Stimulated activated CD8-positive, alpha-beta memory T cell treated with anti-CD3 and anti-CD28 coated beads, Interleukin-15, amount 100 ng/mL, for 4 hours (primary cell): ENCODE data around the gene TSNAXIP1.

ENCODE experiments used
- DNase-seq, 2 donors: peaks; one replicate each; pipeline ENCODE4 v3.0.0-alpha.2; 2020; ENCODE audit warnings: low read depth in 2 of 2

Gene TSNAXIP1, protein sequence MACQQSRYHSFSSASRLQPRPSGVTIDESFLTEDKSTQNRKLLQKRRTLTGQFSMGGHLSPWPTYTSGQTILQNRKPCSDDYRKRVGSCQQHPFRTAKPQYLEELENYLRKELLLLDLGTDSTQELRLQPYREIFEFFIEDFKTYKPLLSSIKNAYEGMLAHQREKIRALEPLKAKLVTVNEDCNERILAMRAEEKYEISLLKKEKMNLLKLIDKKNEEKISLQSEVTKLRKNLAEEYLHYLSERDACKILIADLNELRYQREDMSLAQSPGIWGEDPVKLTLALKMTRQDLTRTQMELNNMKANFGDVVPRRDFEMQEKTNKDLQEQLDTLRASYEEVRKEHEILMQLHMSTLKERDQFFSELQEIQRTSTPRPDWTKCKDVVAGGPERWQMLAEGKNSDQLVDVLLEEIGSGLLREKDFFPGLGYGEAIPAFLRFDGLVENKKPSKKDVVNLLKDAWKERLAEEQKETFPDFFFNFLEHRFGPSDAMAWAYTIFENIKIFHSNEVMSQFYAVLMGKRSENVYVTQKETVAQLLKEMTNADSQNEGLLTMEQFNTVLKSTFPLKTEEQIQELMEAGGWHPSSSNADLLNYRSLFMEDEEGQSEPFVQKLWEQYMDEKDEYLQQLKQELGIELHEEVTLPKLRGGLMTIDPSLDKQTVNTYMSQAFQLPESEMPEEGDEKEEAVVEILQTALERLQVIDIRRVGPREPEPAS

DNA sequence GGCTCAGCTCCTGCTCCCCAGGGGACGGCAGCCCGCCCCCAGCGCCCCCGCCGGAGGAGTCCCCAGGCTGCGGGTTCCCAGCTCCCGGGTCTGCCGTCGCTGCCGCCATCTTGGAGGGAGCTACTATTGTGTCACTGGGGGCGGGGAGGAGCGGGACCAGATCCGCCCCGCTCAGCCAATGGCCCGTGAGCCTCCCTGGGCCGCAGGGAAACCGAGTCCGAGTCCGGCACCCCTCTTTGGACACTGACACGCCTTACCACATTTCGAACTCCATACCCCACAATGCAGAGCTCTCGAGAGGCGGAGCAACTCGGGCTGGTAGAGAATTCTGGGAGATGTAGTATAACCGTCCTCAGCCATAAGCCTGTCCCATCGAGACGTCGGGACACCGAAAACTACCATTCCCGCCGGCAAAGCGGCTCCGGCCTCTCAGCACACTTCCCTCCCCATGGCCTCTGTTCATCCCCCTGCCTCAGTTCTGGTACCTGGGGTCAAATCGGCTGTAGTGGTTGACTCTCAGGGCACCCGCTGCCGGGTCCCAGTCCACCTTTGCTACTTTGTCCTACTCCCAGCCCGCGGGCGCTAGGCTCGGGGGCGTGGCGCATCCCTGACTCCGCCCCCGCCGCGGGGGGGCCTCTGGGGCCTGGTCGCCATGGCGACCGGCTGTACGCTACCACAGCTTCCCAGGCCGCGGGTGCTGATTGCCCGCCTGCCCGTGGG is at the start of gene TSNAXIP1, which contains the start of gene RANBP10:
TSNAXIP1 (plus strand) TSS at position 462 of the 720 bp plus-strand sequence. CDS start 261 bp downstream, outside the sequence.
RANBP10 (minus strand) TSS at position 133 of the 720 bp plus-strand sequence; CDS start at position 109, 24 bp downstream.
- peak; percentile 90 to 95 for DNase-seq

- no peak for DNase-seq
These were observed 48.7 kb upstream of the TSNAXIP1 start for GRCh38 chr16:67758006-67758405.

- no peak for DNase-seq
These were observed 47.7 kb upstream of the TSNAXIP1 start for GRCh38 chr16:67758966-67759365.

GRCh38 chr16:67760206-67760955 is 46.3 kb upstream of the TSNAXIP1 start:
- no peak for DNase-seq

DNA sequence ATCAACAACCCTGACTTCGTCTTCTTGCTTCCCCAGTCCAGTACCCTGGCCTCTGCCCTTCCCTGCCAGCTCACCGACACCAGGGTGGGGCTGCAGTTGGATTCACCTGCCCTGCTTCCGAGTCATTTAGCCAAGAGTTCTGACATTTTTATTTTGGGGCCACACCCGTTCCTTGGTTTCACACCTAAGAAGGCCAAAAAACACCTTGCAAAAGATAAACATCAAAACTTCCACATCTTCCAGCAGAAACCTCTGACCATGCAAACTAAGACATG is 45.8 kb upstream of the TSNAXIP1 start:
- no peak for DNase-seq

DNA sequence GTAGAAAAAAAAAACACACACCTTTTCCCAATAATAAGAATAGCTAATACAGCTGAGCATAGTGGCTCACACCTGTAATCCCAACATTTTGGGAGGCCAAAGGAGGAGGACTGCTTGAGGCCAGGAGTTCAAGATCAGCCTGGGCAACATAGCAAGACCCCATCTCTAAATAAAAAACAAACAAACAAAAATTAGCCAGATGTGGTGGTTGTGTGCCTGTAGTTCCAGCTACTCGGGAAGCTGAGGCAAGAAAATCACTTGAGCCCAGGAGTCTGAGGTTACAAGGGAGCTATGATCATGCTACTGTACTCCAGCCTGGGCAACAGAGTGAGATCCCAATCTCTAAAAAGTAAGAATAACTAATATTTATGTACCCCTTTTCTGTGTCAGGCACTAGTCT is 44.8 kb upstream of the TSNAXIP1 start:
- DNase-seq, result no peak

- DNase-seq, result no peak
These were observed 44.3 kb upstream of the TSNAXIP1 start for GRCh38 chr16:67762385-67762784.

- DNase-seq, result no peak
These were observed 43.6 kb upstream of the TSNAXIP1 start for GRCh38 chr16:67763066-67763465.

DNA sequence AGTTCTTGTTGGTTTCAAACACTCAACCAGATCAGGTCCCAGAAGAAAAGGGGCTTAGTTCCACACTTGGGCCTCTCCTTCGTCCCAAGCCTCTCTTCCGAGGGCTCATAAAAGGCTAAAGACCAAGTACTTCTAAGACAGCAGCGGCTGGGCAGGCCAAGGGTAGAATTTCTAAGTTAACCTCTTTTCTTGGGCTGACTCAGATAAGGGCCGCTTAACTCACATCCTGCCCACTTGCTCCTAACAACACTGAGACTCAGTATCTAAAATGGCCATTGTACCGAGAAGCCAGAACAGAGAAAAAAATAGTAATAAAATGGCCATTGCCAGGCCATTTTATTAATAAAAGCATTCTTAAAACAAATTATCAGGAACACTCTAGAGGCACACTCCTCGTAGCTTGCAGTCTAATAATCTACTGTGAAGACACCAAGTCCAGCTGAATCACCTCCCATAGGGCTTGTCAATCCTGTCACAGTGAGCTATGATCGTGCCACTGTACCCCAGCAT is 42.5 kb upstream of the TSNAXIP1 start:
- DNase-seq, result no peak

GRCh38 chr16:67766291-67766690 is 40.4 kb upstream of the TSNAXIP1 start:
- DNase-seq, result no peak

DNA sequence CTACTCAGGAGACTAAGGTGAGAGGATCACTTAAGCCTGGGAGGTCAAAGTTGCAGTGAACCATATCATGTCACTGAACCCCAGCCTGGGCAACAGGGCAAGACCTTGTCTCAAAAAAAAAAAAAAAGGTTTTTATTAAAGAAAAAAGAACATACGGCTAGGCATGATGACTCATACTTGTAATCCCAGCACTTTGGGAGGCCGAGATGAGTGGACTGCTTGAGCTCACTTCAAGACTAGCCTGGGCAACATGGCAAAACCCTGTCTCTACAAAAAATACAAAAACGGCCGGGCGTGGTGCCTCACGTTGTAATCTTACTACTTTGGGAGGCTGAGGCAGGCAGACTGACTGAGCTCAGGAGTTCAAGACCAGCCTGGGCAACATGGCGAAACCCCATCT is 38.7 kb upstream of the TSNAXIP1 start:
- DNase-seq, result no peak

GRCh38 chr16:67770346-67770991 is 36.2 kb upstream of the TSNAXIP1 start:
- DNase-seq, result no peak

DNA sequence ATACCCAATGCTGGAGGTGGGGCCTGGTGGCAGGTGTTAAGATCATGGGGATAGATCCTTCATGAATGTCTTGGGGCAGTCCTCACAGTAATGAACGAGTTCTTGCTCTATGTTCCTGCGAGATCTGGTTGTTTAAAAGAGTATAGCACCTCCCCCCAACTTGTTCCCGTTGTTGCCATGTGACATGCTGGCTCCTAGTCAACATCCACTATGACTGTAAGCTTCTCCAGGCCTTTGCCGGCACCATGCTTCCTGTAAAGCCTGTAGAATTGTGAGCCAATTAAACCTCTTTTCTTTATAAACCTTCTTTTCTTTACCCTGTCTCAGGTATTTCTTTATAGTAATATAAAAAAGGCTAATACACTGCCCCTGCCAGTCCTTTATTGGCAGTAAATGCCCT is 33.6 kb upstream of the TSNAXIP1 start:
- DNase-seq, result no peak

GRCh38 chr16:67773569-67774456 is 32.9 kb upstream of the TSNAXIP1 start:
- no peak for DNase-seq

DNA sequence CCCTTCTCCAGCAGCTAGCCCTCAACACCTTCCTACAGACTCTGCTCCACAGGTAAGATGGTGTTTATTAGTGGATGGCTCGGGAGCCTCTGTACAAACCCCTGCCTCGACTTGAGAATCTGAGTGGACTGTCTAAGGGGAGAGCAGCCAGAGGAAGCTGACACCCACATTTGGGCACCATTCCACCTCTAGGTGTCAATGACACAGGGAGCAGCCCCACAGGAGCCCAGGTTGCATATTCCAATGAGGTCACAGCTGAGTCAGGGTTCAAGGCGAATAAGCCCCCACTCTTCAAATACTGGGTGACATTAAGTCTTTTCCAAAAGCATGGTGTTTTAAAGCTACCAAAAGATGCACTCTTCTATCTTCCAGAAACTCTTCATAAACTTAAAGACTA is 32.2 kb upstream of the TSNAXIP1 start:
- no peak for DNase-seq

DNA sequence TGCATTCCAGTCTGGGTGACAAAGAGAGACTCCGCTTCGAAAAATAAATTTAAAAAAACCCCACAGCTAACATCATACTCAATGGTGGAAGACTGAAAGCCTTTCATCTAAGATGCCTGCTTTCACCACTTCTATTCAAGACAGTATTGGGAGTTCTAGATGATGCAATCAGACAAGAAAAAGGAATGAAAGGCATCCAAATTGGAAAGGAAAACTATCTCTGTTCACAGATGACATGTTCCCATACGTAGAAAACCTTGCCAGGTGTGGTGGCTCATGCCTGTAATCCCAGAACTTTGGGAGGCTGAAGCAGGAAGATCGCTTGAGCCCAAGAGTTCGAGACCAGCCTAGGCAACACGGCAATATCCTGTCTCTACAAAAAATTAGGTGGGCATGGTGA is 31.4 kb upstream of the TSNAXIP1 start:
- DNase-seq, result no peak

GRCh38 chr16:67779256-67780014 is 27.3 kb upstream of the TSNAXIP1 start:
- DNase-seq, result no peak

DNA sequence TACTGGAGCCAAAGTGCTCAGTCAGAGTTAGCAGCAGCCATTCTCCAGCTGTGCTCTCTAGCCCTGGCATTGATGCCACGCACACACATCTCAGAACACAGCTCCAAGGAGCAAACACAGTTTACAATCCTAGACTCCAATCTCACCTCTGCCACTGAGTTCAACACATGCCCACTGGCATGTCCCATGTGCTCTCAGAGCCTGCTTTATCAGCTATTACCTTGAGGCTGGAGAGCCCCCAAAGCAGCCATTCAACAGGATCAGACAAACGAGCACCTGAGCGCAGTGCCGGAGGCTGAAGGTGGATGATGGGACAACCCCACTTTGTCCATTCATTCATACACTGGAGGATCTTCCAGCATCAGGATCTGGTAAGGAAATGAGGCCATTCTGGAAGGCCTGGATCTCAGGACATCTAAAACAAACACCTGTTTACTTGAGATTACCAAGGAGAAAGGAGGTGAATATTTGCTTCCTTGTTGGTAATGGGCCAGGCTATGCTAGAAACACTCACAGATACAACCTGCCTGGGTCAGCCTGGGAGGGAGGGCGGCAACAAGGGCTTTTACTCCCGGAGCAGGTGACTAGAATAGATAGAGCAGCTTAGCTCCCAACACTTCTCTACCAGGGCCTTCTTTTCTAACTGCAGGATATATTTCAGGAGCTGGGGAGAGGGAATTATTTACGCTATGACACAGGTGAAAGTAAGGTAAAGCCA is 25.7 kb upstream of the TSNAXIP1 start:
- DNase-seq, result no peak

DNA sequence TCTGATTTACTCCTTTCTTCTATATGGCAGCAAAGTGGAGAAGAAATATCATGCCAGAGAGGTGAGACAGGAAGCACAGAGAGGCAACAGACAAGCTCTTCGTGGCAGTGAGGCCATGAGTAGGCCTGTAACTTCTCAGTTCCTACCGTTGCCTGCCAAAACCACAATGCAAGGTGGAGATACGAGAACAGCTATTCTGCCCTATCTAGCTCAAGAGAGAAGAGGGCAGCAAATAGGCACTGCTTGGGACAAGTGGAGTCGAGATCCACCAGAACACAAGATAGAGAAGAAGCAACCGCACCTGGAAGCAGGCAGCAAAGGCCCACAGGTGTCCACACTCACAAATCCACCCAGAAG is 25.1 kb upstream of the TSNAXIP1 start:
- no peak for DNase-seq
